Measurements from ENCODE around the gene TPPP2.

DNA sequence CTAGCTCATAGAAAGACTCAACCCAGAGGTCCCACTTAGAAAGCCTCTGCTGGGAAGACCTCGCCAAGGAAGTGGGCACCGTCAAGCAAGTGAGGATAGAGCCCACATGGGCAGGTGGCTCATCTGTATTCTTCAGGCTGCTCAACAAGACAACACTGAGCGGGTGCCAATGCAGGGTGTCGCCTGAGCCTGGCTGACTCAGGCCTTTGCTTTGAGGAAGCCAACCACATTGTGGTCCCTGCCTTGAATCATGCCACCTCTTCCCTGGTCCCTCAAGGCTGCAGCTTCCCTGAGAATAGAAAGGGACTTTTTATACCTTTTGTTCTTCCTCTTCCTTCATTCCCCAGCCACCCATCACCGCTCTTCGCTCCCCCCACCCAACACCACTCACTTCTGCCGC lies 6.7 kb downstream of the TPPP2 start:
- TF ChIP-seq POLR2A (IDR thresholded peaks at IDR 0.05; ENCODE audit: low read length) = no peak
- no peak for TF ChIP-seq GATA1 (IDR thresholded peaks at IDR 0.05; ENCODE audit: low read depth, low read length)

Measured in erythroblast (primary cell).